GM12891 (cell line): Measurements from ENCODE around the gene PTMA.

Experiments used
- PAX5 ChIP-seq: IDR thresholded peaks from 2 replicates; pipeline ENCODE4 v1.6.1; 2011; ENCODE audit warnings: low read length, moderate library complexity, mild to moderate bottlenecking; ENCODE audit not compliant: insufficient read depth, severe bottlenecking
- POLR2A ChIP-seq: IDR thresholded peaks from 2 replicates; pipeline ENCODE4 v1.6.1; 2011; ENCODE audit warnings: low read depth, low read length, control low read depth
- POLR2AphosphoS5 ChIP-seq: IDR thresholded peaks from 2 replicates; pipeline ENCODE4 v1.6.1; 2011; ENCODE audit warnings: low read depth, low read length, control low read depth
- POU2F2 ChIP-seq: IDR thresholded peaks from 2 replicates; pipeline ENCODE4 v1.6.1; 2011; ENCODE audit warnings: low read depth, mild to moderate bottlenecking, control low read depth, low read length, moderate library complexity
- SPI1 ChIP-seq: IDR thresholded peaks from 2 replicates; pipeline ENCODE4 v1.6.1; 2011; ENCODE audit warnings: low read depth, low read length, control low read depth
- TAF1 ChIP-seq: IDR thresholded peaks from 2 replicates; pipeline ENCODE4 v1.6.1; 2011; ENCODE audit warnings: low read depth, low read length, control low read depth

- TF ChIP-seq POLR2A (no peak), POLR2AphosphoS5 (no peak), SPI1 (no peak), TAF1 (no peak), PAX5 (no peak), POU2F2 (no peak)
These were observed 19.6 kb upstream of the PTMA start for GRCh38 chr2:231688719-231689118.
